ENCODE data around the gene JAKMIP3. TPM values are rescaled to one million over a fixed set of nuclear protein-coding genes. Genes with fewer than 3 reads are reported as not detected.

Gene JAKMIP3
- total RNA-seq, 1 experiment from 2014 or later, result 0.07 TPM

DNA sequence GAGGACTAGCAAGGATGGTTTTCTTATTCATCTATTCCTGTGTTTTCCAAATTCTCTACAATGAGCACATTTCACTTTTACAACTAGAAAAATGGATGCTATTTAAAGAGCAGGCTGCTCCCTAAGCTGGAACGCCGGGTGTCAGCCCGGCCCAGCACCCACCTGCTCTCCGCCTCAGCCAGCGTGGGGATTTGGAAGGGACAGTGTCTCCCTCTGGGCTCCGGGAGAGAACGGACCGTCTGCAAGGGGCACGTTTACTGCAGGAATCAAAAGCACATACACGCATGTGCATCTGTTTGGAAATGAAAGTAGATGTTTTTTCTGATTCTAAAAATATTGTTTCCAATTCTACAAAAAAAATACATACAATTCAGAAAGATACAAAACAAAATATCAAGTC is 2.3 kb upstream of the JAKMIP3 start:
- no peak overlapping the region for H3K27ac ChIP-seq (ENCODE audit: low read length)
- no peaks in the 10 kb centered on the region for H3K36me3 ChIP-seq (ENCODE audit: insufficient read depth, low read length)
- H4K20me1 ChIP-seq (ENCODE audit: insufficient read depth, low read depth, low read length), result no peaks in the 10 kb centered on the region
- H3K9me3 ChIP-seq (ENCODE audit: low read length), result no peaks in the 10 kb centered on the region
- no peak overlapping the region for H3K9ac ChIP-seq (ENCODE audit: low read length)
- H3K27me3 ChIP-seq (ENCODE audit: low read length), result no peaks in the 10 kb centered on the region
- no peaks in the 10 kb centered on the region for H3K79me2 ChIP-seq (ENCODE audit: low read length)
- H3K4me2 ChIP-seq (ENCODE audit: low read depth, low read length, poor library complexity, severe bottlenecking), result no peak overlapping the region
- H3K4me3 ChIP-seq (ENCODE audit: low read length), result no peak overlapping the region
- no peak overlapping the region for H2AFZ ChIP-seq (ENCODE audit: low read length)
- no peaks in the 10 kb centered on the region for H3K9me2 ChIP-seq (replicated peaks; ENCODE audit: insufficient read depth, low read length)
- no peaks in the 10 kb centered on the region for H3K4me1 ChIP-seq (ENCODE audit: low read length)
- DNase-seq, result no peak

DNA sequence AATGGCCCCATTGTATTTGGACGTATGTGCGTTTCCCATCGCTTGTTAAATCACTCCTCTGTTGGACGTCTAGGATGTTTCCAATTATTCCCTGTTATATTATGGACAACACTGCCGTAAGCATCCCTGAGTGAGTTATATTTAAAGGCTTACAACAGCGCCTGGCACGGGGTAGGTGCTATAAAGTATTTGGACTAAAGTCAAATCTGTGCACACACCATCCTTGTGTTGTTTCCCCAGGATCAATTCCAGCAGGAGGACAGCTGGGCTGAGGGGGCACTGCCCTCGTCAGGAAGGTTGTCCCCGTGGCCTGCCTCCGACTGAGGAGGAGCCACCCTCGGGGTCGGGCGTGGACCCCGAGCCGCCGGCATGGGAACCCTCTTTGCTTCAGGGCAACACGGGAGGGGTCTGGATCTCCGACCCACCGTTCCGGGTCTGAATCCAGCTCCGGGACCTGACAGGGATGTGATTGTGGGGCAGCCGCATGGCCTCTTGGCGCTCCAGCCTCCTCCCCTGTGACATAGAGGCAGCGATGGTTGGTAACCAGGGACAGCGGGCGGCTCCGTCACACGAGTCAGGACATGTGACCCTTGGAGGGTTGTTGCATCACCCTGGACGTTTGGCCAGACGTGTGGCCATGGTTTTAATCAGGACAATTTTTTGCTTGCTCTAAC is 1.5 kb upstream of the JAKMIP3 start:
- Histone ChIP-seq H3K27ac (ENCODE audit: low read length) (no peak overlapping the region), H3K9me3 (ENCODE audit: low read length) (no peaks in the 10 kb centered on the region), H4K20me1 (ENCODE audit: insufficient read depth, low read depth, low read length) (no peaks in the 10 kb centered on the region), H3K79me2 (ENCODE audit: low read length) (no peaks in the 10 kb centered on the region), H3K36me3 (ENCODE audit: insufficient read depth, low read length) (no peaks in the 10 kb centered on the region), H3K9me2 (replicated peaks; ENCODE audit: insufficient read depth, low read length) (no peaks in the 10 kb centered on the region), H2AFZ (ENCODE audit: low read length) (no peak overlapping the region), H3K27me3 (ENCODE audit: low read length) (no peaks in the 10 kb centered on the region), H3K4me2 (ENCODE audit: low read depth, low read length, poor library complexity, severe bottlenecking) (no peak overlapping the region), H3K4me3 (ENCODE audit: low read length) (no peak overlapping the region), H3K9ac (ENCODE audit: low read length) (no peak overlapping the region), H3K4me1 (ENCODE audit: low read length) (no peaks in the 10 kb centered on the region)
- DNase-seq, result no peak

DNA sequence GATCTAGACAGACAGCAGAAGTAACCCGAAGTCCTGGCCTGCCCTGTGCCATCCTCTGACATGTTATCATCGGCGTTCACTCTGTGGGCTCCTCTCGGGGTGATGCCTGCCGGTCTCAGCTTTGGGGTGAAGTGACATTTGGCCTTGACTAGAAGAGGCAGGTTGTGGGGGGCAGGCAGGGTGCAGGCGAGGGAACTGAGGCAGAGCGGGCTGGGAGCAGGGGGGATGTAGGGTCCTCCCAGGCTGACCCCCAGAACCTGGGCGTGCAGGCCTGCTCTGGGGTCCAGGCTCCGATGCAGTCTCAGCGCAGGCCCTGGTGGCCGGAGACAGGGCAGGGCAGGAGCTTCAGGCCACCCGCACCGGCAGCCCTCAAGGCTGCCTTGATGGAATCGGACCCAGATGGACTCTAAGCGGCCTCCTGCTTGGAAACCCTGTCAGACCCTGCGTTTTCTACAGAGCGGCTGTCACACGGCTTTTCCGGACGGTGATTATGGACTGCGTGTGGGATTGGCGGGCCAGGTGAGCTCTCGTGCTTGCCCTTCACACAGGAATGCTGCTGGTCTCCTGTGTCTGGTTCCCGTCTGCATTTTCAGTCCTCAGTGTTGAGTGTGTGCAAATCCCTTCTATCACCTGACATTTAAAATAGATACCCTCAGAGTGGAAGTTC is 842 bp upstream of the JAKMIP3 start:
- Histone ChIP-seq H3K9me3 (ENCODE audit: low read length) (no peaks in the 10 kb centered on the region), H3K4me3 (ENCODE audit: low read length) (no peak overlapping the region), H3K27me3 (ENCODE audit: low read length) (no peaks in the 10 kb centered on the region), H3K27ac (ENCODE audit: low read length) (no peak overlapping the region), H3K79me2 (ENCODE audit: low read length) (no peaks in the 10 kb centered on the region), H4K20me1 (ENCODE audit: insufficient read depth, low read depth, low read length) (no peaks in the 10 kb centered on the region), H3K4me2 (ENCODE audit: low read depth, low read length, poor library complexity, severe bottlenecking) (no peak overlapping the region), H3K36me3 (ENCODE audit: insufficient read depth, low read length) (no peaks in the 10 kb centered on the region), H3K4me1 (ENCODE audit: low read length) (no peaks in the 10 kb centered on the region), H2AFZ (ENCODE audit: low read length) (no peak overlapping the region), H3K9me2 (replicated peaks; ENCODE audit: insufficient read depth, low read length) (no peaks in the 10 kb centered on the region), H3K9ac (ENCODE audit: low read length) (no peak overlapping the region)
- no peak for DNase-seq

DNA sequence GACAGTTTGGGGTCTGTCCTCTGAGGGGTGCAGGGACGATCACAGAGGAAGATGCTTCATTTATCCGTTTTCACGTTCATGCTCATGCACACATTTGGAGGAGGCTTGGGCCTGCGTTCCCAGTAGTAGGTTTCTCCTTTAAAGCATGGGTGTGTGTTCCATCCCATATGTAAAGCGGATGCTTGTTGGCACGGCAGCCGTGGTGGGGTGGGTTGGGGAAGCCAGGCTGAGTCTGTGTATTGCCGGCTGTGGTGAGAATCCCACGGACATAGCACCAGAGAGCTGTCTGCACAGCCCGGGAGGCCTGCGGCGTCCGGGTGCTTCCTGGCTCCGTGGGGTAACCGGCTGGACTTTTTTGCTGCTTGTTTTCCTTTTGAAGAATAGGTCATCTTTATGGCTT is 440 bp downstream of the JAKMIP3 start:
- Histone ChIP-seq H3K27me3 (ENCODE audit: low read length) (no peaks in the 10 kb centered on the region), H3K4me3 (ENCODE audit: low read length) (no peak overlapping the region), H3K27ac (ENCODE audit: low read length) (no peak overlapping the region), H3K9me2 (replicated peaks; ENCODE audit: insufficient read depth, low read length) (no peaks in the 10 kb centered on the region), H3K36me3 (ENCODE audit: insufficient read depth, low read length) (no peaks in the 10 kb centered on the region), H2AFZ (ENCODE audit: low read length) (no peak overlapping the region), H3K79me2 (ENCODE audit: low read length) (no peaks in the 10 kb centered on the region), H3K9ac (ENCODE audit: low read length) (no peak overlapping the region), H3K9me3 (ENCODE audit: low read length) (no peaks in the 10 kb centered on the region), H4K20me1 (ENCODE audit: insufficient read depth, low read depth, low read length) (no peaks in the 10 kb centered on the region), H3K4me1 (ENCODE audit: low read length) (no peaks in the 10 kb centered on the region), H3K4me2 (ENCODE audit: low read depth, low read length, poor library complexity, severe bottlenecking) (no peak overlapping the region)
- DNase-seq, result no peak

DNA sequence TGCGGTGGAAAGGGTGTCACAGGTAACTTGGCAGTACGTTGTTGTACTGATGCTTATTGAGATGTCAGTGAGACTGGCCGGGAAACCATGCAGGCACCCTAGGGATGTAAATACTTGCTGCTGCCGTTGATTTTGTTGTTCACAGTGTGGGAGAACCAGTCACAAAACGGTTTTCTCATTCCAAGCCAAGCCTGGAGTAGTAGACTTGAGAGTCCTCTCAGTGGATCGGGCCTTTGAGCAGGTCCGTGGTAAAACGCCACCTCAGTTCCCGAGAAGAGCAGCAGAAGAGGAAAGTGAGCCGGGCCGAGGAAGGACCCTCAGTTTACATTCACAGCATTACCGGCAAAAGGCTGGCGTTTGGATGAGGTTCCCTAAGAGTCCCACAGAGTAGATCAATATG is 1.1 kb downstream of the JAKMIP3 start:
- Histone ChIP-seq H3K27me3 (ENCODE audit: low read length) (no peaks in the 10 kb centered on the region), H3K9me2 (replicated peaks; ENCODE audit: insufficient read depth, low read length) (no peaks in the 10 kb centered on the region), H3K9me3 (ENCODE audit: low read length) (no peaks in the 10 kb centered on the region), H4K20me1 (ENCODE audit: insufficient read depth, low read depth, low read length) (no peaks in the 10 kb centered on the region), H3K36me3 (ENCODE audit: insufficient read depth, low read length) (no peaks in the 10 kb centered on the region), H3K79me2 (ENCODE audit: low read length) (no peaks in the 10 kb centered on the region), H3K4me1 (ENCODE audit: low read length) (no peaks in the 10 kb centered on the region), H3K27ac (ENCODE audit: low read length) (no peak overlapping the region), H3K4me3 (ENCODE audit: low read length) (no peak overlapping the region), H3K9ac (ENCODE audit: low read length) (no peak overlapping the region), H2AFZ (ENCODE audit: low read length) (no peak overlapping the region), H3K4me2 (ENCODE audit: low read depth, low read length, poor library complexity, severe bottlenecking) (no peak overlapping the region)
- DNase-seq, result no peak

DNA sequence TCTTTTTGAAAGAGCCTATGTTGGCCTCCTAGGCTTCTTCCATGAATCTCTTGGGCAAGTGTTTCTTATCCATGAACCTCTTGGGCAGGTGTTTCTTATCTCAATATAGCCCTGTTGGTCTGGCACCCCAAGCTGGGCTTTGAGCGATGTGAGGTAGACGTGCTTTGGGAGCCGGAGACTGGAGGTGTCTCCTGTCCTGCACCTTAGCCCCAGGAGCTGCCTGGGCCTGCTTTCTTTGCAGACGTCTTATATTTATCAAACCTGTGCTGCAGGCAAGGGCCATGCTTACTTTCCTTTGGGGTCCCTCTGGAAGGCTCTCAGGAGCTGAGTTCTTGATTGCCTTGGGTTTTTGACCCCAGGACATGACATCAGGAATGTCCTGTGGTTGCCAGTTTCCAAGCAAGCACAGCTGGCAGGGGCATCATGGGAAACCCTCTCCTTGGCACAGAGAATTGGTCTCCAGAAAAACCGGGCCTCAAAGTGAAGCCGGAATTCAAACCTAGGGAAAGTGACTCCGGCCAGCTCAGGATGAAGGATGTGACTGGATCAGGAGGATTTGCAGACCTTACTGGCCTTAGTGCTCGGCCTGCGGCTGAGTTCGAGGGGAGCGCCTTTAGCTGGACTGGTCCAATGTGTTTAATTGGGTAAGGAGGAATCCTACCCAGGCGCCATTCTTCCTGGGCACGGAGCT is 2.8 kb downstream of the JAKMIP3 start:
- H3K9me2 ChIP-seq (replicated peaks; ENCODE audit: insufficient read depth, low read length), result no peaks in the 10 kb centered on the region
- H4K20me1 ChIP-seq (ENCODE audit: insufficient read depth, low read depth, low read length), result no peaks in the 10 kb centered on the region
- no peak overlapping the region for H3K4me2 ChIP-seq (ENCODE audit: low read depth, low read length, poor library complexity, severe bottlenecking)
- no peaks in the 10 kb centered on the region for H3K27me3 ChIP-seq (ENCODE audit: low read length)
- H3K79me2 ChIP-seq (ENCODE audit: low read length), result no peaks in the 10 kb centered on the region
- H3K27ac ChIP-seq (ENCODE audit: low read length), result no peak overlapping the region
- H3K4me3 ChIP-seq (ENCODE audit: low read length), result no peak overlapping the region
- H2AFZ ChIP-seq (ENCODE audit: low read length), result no peak overlapping the region
- H3K36me3 ChIP-seq (ENCODE audit: insufficient read depth, low read length), result no peaks in the 10 kb centered on the region
- H3K4me1 ChIP-seq (ENCODE audit: low read length), result no peaks in the 10 kb centered on the region
- no peak for DNase-seq
- H3K9ac ChIP-seq (ENCODE audit: low read length), result no peak overlapping the region
- no peaks in the 10 kb centered on the region for H3K9me3 ChIP-seq (ENCODE audit: low read length)

DNA sequence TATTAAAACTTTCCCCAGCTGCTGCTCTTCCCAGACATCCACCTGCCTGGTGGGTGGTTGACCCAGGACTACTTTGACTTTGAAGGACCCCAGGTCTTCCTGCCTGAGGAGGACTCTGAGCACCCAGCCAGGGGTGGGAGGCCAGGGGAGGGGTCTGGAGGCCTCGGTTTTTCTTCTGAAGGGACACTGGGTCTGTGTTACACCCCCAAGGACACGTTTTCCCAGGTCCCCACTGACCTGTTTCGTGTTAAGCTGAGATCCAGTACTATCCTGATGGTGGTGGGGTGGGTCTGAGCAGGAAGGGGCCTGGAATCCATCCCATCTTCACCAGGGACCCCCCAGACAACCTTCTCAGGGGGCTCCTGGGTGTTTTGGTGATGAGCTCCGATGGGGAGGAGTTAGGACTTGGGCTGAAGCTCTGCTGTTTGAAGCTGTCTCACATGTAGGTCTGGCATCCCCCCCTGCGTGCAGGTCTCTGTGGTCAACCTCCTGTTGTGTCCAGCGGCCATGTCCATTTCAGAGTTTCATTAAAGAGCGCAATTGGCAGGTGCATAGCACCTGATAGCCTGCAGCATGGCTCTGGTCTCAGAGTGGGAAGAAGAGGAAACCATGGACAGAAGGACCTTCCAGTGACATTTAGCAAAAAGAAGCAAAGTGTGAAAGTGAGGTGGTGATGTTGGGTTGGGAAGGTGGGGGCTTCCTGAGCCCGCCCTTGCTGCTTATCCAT is 3.5 kb downstream of the JAKMIP3 start:
- Histone ChIP-seq H3K79me2 (ENCODE audit: low read length) (no peaks in the 10 kb centered on the region), H2AFZ (ENCODE audit: low read length) (no peak overlapping the region), H3K27me3 (ENCODE audit: low read length) (no peaks in the 10 kb centered on the region), H3K4me3 (ENCODE audit: low read length) (no peak overlapping the region), H3K9me2 (replicated peaks; ENCODE audit: insufficient read depth, low read length) (no peaks in the 10 kb centered on the region), H3K4me1 (ENCODE audit: low read length) (no peaks in the 10 kb centered on the region), H3K36me3 (ENCODE audit: insufficient read depth, low read length) (no peaks in the 10 kb centered on the region), H3K4me2 (ENCODE audit: low read depth, low read length, poor library complexity, severe bottlenecking) (no peak overlapping the region), H4K20me1 (ENCODE audit: insufficient read depth, low read depth, low read length) (no peaks in the 10 kb centered on the region), H3K27ac (ENCODE audit: low read length) (no peak overlapping the region), H3K9me3 (ENCODE audit: low read length) (no peaks in the 10 kb centered on the region), H3K9ac (ENCODE audit: low read length) (no peak overlapping the region)
- DNase-seq, result no peak

DNA sequence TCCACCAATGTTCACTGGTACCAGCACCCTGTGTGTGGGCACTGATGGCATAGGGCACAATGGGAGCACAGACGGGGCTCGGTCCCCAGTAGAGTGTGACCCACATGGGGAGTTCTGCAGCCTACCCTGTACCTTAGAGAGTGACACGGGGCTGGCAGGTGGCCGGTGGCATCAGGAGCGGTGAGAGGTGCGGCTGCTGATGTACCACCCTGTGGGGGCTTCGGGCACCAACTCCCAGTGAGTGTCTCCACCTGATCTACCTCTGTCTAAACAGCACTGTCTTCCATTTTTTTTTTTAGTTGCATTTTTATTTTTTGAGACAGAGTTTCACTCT is 4.1 kb downstream of the JAKMIP3 start:
- Histone ChIP-seq H3K4me2 (ENCODE audit: low read depth, low read length, poor library complexity, severe bottlenecking) (no peak overlapping the region), H3K9me3 (ENCODE audit: low read length) (no peaks in the 10 kb centered on the region), H3K79me2 (ENCODE audit: low read length) (no peaks in the 10 kb centered on the region), H2AFZ (ENCODE audit: low read length) (no peak overlapping the region), H3K4me3 (ENCODE audit: low read length) (no peak overlapping the region), H3K27me3 (ENCODE audit: low read length) (no peaks in the 10 kb centered on the region), H3K9me2 (replicated peaks; ENCODE audit: insufficient read depth, low read length) (no peaks in the 10 kb centered on the region), H3K4me1 (ENCODE audit: low read length) (no peaks in the 10 kb centered on the region), H3K27ac (ENCODE audit: low read length) (no peak overlapping the region), H4K20me1 (ENCODE audit: insufficient read depth, low read depth, low read length) (no peaks in the 10 kb centered on the region), H3K9ac (ENCODE audit: low read length) (no peak overlapping the region), H3K36me3 (ENCODE audit: insufficient read depth, low read length) (no peaks in the 10 kb centered on the region)
- no peak for DNase-seq

Measured in Karpas-422 (cell line).